NCI-H345 (cell line): ENCODE data around the gene TLE7.

Experiments used
- DNase-seq: peaks from one replicate; lab custom pipeline; 2025; lab: John Stamatoyannopoulos, UW

TLE7 gene

GRCh38 chr16:71448274-71448866, 6.5 kb upstream of the TLE7 start:
- no peak for DNase-seq

- no peak for DNase-seq
Observed at GRCh38 chr16:71443714-71444113, 1.9 kb upstream of the TLE7 start.

DNA sequence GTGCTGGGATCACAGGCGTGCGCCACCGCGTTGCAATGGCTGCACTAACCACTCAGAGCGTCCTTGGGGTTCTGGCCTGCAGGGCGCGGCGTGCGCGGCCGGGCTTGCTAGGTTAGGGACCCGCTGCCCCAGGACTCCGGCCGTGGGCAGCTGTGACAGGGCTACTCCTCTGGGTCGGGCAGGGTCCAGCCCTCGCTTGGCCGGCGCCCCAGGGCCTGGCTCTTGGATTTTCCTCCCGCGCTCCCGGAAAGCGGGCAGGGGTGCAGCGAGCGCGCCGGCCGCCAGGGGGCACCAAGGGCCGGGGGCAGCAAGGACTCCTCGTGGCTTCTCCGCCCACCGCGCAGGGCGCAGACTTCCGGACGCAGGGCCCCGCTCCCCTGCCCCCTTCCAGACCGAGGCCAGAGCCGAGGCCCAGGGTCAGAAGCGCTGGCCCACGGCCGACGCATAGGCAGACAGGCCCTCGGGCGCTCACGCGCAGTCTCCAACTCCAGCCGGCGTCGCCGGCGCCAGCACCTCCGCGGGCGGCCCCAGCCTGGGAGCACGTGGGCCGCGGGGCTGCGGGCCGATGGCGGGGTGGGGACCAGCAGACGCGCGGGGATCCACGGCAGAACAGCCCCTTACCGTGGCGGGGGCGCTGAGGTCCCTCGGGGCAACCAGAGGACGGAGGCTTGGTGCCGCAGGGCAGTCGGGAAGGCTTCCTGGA, 355 bp downstream of the TLE7 start:
- no peak for DNase-seq

DNA sequence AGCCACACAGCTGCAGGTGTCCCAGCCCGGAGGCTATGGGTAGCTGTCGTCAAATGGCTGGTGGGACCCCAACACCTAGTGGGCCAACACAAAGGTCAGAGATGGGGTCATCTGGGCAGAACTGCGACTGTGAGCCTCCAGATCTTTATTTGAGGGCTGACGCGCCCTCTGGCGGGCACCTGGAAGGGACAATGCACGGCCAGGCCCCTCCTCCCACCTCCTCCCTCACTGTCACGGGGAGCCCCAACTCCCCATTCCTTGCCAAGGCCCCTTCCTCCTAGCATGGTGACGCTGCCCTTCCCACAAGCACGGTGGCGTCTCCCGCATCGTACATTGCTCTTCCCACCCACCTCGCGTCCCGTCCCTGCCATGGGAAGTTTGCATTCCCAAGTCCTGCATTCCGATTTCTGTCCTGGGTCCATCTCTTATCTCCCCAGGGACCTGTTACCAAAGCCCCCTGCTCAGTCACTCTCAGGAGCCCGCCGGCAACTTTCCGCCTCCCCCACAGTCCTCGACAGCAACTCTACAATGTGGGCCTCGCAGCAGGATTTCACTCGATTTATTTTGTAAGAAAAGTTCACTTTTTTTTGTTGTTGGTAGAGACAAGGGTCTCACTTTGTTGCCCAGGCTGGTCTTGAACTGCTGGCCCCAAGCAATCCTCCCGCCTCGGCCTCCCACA, 1.0 kb downstream of the TLE7 start:
- DNase-seq, result no peak

DNA sequence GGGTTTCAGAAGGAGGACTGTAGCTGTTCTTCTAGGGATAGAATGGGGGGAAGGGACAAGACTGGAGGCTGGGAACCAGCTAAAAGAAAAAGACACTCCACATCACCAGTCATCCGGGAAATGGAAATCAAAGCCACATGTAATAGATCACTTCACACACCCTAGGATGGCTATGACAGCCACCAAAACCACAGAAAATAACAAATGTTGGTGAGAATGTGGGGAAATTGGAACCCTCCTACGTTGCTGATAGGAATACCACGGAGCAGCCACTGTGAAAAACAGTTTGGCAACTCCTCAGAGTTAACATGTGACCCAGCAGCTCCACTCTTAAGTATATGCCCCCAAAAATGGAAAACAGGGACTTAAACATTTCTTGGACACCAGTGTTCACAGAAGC, 2.3 kb downstream of the TLE7 start:
- no peak for DNase-seq

GRCh38 chr16:71436473-71436872, 5.4 kb downstream of the TLE7 start:
- DNase-seq, result no peak

DNA sequence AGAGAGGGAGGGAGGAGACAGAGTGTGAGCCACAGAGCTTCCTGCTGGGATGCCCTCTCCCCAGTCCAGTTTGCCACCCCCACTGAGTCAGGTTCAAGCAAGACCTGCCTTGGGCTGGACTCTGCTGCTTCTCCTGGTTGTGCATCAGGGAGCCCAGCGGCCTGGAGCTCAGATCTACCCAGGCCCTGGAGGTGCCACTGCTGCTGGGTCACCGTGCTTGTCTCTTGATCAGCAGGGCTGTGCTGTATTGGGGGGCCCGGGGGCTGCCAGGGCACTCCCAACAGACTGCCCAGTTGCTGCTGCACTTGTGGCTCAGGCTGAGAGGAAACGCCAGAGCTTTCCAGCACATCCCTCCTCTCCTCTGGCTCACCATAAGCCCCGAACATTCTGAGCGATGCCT, 8.9 kb downstream of the TLE7 start:
- DNase-seq, result no peak

DNA sequence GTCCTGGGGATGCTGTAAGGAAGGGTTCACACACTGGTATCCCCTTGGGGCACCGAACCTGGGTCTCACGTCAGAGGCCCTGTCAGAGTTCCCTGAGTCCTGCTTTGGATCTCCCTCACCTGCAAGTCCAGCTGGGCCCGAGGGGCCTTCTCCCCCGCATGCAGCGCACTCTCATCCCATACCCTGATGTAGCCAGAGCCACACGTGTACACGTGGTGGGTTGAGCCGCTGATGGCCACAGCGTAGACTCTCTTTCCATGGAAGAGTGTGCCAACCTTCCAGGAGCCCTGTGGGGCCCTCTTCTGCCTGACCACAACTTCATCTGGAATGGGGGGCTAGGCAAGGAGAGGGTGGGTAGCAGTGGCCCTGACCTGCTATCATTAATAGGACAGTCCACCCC, 9.9 kb downstream of the TLE7 start:
- no peak for DNase-seq

DNA sequence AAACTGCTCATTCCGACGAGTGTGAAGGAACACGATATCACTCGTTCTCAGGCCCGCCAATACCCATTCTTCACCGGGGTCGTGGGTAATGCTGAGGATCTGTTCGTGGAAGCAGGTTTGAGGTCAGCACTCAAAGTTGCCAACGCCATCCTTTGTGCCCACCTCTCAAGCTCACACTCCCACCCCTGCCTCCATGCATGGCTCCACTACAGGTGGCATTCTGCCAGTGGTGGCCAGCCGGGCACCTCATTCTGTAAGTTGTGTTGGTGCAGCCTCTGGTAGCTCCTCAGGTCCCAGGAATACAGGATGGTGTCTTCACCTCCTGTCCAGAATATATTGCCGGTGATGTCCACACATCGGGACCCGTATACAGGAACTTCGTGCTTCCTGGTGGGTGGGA, 10.7 kb downstream of the TLE7 start:
- DNase-seq, result no peak

DNA sequence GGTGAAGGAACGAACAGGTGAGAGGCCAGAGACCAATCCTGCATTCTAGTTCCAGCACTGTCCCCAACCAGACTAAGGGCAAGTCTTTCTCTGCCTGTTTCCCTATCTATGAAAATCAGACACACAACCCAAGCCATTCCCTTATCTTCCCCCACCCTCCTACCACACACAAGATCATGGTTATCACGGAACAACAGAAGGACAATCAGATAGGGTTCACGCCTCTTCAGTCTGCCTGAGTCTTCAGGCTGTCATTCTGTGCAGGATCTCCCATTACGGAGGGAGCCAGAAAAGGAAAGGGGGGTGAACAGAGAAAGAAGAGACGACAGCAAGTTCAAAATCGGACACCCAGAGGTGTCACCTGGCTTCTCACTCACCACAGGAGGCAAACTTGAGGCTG, 11.1 kb downstream of the TLE7 start:
- no peak for DNase-seq

GRCh38 chr16:71429581-71429980, 12.3 kb downstream of the TLE7 start:
- no peak for DNase-seq

GRCh38 chr16:71428883-71429282, 13.0 kb downstream of the TLE7 start:
- DNase-seq, result no peak

GRCh38 chr16:71428385-71428784, 13.5 kb downstream of the TLE7 start:
- no peak for DNase-seq

GRCh38 chr16:71426880-71427615, 14.8 kb downstream of the TLE7 start:
- no peak for DNase-seq

- DNase-seq, result no peak
Observed at GRCh38 chr16:71426069-71426879, 15.6 kb downstream of the TLE7 start.

DNA sequence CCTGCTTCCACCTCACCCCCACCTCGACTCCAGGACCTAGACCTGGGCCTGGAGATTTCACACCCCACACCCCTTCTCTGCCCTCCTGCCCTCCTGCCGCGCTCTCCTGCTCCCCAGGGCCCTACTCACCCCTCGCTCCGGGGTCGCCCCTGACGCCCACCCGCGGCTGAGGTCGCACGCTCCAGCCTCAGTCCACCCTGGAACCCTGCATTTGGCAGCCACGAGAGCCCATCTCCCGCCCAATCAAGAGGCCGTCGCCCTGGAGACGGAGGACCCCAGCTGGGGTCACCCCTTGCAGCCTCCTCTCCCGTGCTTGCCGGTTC, 16.1 kb downstream of the TLE7 start:
- DNase-seq, result no peak

GRCh38 chr16:71424626-71425025, 17.2 kb downstream of the TLE7 start:
- DNase-seq, result no peak

DNA sequence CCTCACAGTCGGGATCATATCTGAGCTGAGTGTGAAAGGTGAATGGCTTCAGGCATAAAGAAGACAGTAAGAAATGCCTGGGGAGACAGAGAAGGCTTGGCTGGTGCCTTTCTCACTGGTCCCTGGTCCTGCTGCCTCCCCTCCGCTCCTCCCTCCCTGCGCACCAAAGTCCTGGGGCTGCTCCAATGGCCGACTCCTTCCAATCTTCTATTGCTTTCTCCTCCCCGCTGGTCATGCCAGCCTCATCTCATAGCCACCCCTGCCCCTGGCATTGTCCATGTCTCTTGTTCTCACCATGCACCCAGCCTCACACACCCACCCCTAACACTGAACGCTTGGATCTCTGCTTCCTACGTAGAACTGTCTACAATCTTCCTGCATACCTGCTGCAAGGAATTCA, 18.0 kb downstream of the TLE7 start:
- no peak for DNase-seq

GRCh38 chr16:71423016-71423415, 18.8 kb downstream of the TLE7 start:
- no peak for DNase-seq

- no peak for DNase-seq
Observed at GRCh38 chr16:71421911-71422310, 19.9 kb downstream of the TLE7 start.

- no peak for DNase-seq
Observed at GRCh38 chr16:71414038-71414437, 27.8 kb downstream of the TLE7 start.

DNA sequence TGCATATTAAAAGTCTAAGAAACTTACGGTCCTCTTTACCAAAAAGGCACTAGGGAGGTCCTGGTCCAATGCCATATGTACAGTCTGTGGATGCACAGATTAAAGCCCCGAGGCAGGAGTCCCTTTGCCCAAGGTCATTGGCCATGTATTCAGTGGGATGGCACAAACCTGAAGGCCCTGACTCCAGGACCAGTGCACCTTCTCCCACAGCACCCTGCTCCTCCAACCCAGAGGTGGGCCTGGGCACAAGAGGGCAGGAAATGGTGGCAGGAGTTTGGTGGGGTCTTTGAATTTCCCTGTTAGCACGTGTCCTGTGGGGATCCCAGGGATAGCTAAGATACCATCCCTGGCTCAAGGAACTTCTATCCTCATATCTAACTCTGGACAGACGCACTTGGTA, 28.5 kb downstream of the TLE7 start:
- no peak for DNase-seq
